HCT116 (cell line): ENCODE data around the gene BTNL3. TPM values are rescaled to one million over a fixed set of nuclear protein-coding genes. Genes with fewer than 3 reads are reported as not detected.

ENCODE experiments used
- ATAC-seq: fragments of 200-7000 bp; cut with Tn5 transposase; 2 replicates; pipeline ENCODE4 v1.9.1; 2020; ENCODE audit warnings: mild to moderate bottlenecking, moderate library complexity
- BruUV-seq: library from RNA; stranded (reverse); fragments of 400-500 nt; replicated peaks from 2 replicates; lab custom pipeline; 2021; lab: Mats Ljungman, UMichigan
- CTCF ChIA-PET: fragments of 300-600 bp; sonication (Branson Sonifier 250); formaldehyde crosslinking; loops from one replicate; lab custom pipeline; 2021; ENCODE audit warnings: antibody characterized with exemption; lab: Charles Lee
- POLR2A ChIA-PET: fragments of 300-600, 350-600 bp; sonication (Branson Sonifier 250); formaldehyde crosslinking; loops from one replicate; lab custom pipeline; 2021; ENCODE audit warnings: antibody characterized with exemption; lab: Charles Lee
- RAD21 ChIA-PET, 2 experiments: fragments of 300-600 bp; sonication (Branson Sonifier 250); formaldehyde crosslinking; loops; one replicate each; lab custom pipeline; 2023; ENCODE audit warnings: low total read pairs in 2 of 2; ENCODE audit not compliant: uncharacterized antibody in 2 of 2, unreplicated experiment in 2 of 2, low non-redundant PET in 1 of 2; lab: Charles Lee
- DNase-seq: peaks from one replicate; pipeline ENCODE4 v3.0.0-alpha.2; 2010; ENCODE audit warnings: low read depth, low spot score
- H2AFZ ChIP-seq: fragments of 200-600 bp; shearing (Covaris generic), sonication (generic); 2 replicates; pipeline ENCODE4 v1.6.1; 2017; ENCODE audit warnings: low read depth, mixed run types, mixed read lengths, antibody characterized with exemption, low read length; ENCODE audit not compliant: poor library complexity, severe bottlenecking
- H3K27ac ChIP-seq: 2 replicates; pipeline ENCODE4 v1.5.1; 2012; ENCODE audit warnings: low read depth, low read length
- H3K27me3 ChIP-seq: fragments of 200-600 bp; sonication (generic); 2 replicates; pipeline ENCODE4 v1.6.1; 2016; ENCODE audit warnings: mixed run types, low read length, mixed read lengths; ENCODE audit not compliant: insufficient read depth
- H3K36me3 ChIP-seq, 2 experiments: fragments of 200-500 bp in 1 of 2; fragments of 200-600 bp in 1 of 2; sonication (Bioruptor generic) in 1 of 2; sonication (generic) in 1 of 2; 2 replicates each; pipeline versions ENCODE4 v1.5.1 to v1.6.1; 2014 to 2016; ENCODE audit warnings: low read length in 2 of 2, inconsistent platforms in 1 of 2, mixed read lengths in 1 of 2, mixed run types in 1 of 2; ENCODE audit not compliant: insufficient read depth in 2 of 2, control insufficient read depth in 1 of 2
- H3K4me1 ChIP-seq, 2 experiments: fragments of 200-600 bp in 1 of 2; sonication (generic) in 1 of 2; 2 replicates each; pipeline versions ENCODE4 v1.5.1 to v1.6.1; 2012 to 2017; ENCODE audit warnings: low read length in 2 of 2, inconsistent platforms in 1 of 2, mild to moderate bottlenecking in 1 of 2, mixed read lengths in 1 of 2, mixed run types in 1 of 2, moderate library complexity in 1 of 2; ENCODE audit not compliant: insufficient read depth in 2 of 2, control insufficient read depth in 1 of 2
- H3K4me2 ChIP-seq: fragments of 200-600 bp; sonication (generic); 2 replicates; pipeline ENCODE4 v1.6.1; 2017; ENCODE audit warnings: mixed run types, low read length, mixed read lengths
- H3K4me3 ChIP-seq, 2 experiments: fragments of 200-600 bp in 1 of 2; sonication (generic) in 1 of 2; replicated peaks in 1 of 2; 2 replicates each; pipeline ENCODE4 v1.5.1; 2011 to 2016; ENCODE audit warnings: low read length in 2 of 2, control low read depth in 1 of 2, low read depth in 1 of 2, mild to moderate bottlenecking in 1 of 2, mixed read lengths in 1 of 2, mixed run types in 1 of 2
- H3K79me2 ChIP-seq: fragments of 200-600 bp; sonication (generic); 2 replicates; pipeline ENCODE4 v1.6.1; 2017; ENCODE audit warnings: mild to moderate bottlenecking, mixed run types, low read length, moderate library complexity, mixed read lengths; ENCODE audit not compliant: insufficient read depth
- H3K9ac ChIP-seq: fragments of 200-600 bp; sonication (generic); 2 replicates; pipeline ENCODE4 v1.6.1; 2016; ENCODE audit warnings: low read length, mixed read lengths
- H3K9me2 ChIP-seq: fragments of 200-600 bp; sonication (generic), shearing (Covaris generic); 2 replicates; pipeline ENCODE4 v1.6.1; 2017; ENCODE audit warnings: mixed run types, mild to moderate bottlenecking, moderate library complexity; ENCODE audit not compliant: insufficient read depth
- H3K9me3 ChIP-seq, 2 experiments: fragments of 200-500 bp in 1 of 2; fragments of 200-600 bp in 1 of 2; sonication (Bioruptor generic) in 1 of 2; sonication (generic) in 1 of 2; 2 replicates each; pipeline ENCODE4 v1.6.1; 2014 to 2017; ENCODE audit warnings: low read length in 2 of 2, mixed read lengths in 2 of 2, inconsistent platforms in 1 of 2, low read depth in 1 of 2, mild to moderate bottlenecking in 1 of 2, mixed run types in 1 of 2, moderate library complexity in 1 of 2; ENCODE audit not compliant: control insufficient read depth in 1 of 2, insufficient read depth in 1 of 2
- H4K20me1 ChIP-seq: fragments of 200-600 bp; sonication (generic), shearing (Covaris generic); 2 replicates; pipeline ENCODE4 v1.6.1; 2017; ENCODE audit warnings: mixed run types, mild to moderate bottlenecking, moderate library complexity; ENCODE audit not compliant: insufficient read depth
- CBX3 ChIP-seq: IDR thresholded peaks from 2 replicates; pipeline ENCODE4 v1.6.1; 2012; ENCODE audit warnings: low read depth
- CTCF ChIP-seq, 3 experiments: fragments of 200-600 bp in 1 of 3; sonication (generic) in 1 of 3; IDR thresholded peaks in 2 of 3; conservative IDR thresholded peaks in 1 of 3; 2 replicates each; pipeline ENCODE4 v1.5.1; 2012 to 2017; ENCODE audit warnings: low read depth in 2 of 3, low read length in 2 of 3, antibody characterized with exemption in 1 of 3, borderline replicate concordance in 1 of 3, control low read depth in 1 of 3, mild to moderate bottlenecking in 1 of 3, mixed read lengths in 1 of 3, mixed run types in 1 of 3, moderate library complexity in 1 of 3; ENCODE audit not compliant: insufficient read depth in 1 of 3
- ELF1 ChIP-seq: IDR thresholded peaks from 2 replicates; pipeline ENCODE4 v1.6.1; 2012; ENCODE audit warnings: low read depth, borderline replicate concordance
- EZH2 ChIP-seq: fragments of 200-600 bp; sonication (generic); IDR thresholded peaks from 2 replicates; pipeline ENCODE4 v1.6.1; 2017; ENCODE audit warnings: antibody characterized with exemption, mixed run types
- EZH2phosphoT487 ChIP-seq: fragments of 200-600 bp; IDR thresholded peaks from 2 replicates; pipeline ENCODE4 v1.6.1; 2018; ENCODE audit warnings: antibody characterized with exemption, borderline replicate concordance
- JUND ChIP-seq: IDR thresholded peaks from 2 replicates; pipeline ENCODE4 v1.6.1; 2012
- MAX ChIP-seq: IDR thresholded peaks from 2 replicates; pipeline ENCODE4 v1.6.1; 2012
- POLR2A ChIP-seq: IDR thresholded peaks from 2 replicates; pipeline ENCODE4 v1.7.0; 2011; ENCODE audit warnings: borderline replicate concordance; ENCODE audit not compliant: insufficient read depth, insufficient read length; ENCODE audit errors: extremely low read depth
- SIN3A ChIP-seq: IDR thresholded peaks from 2 replicates; pipeline ENCODE4 v1.6.1; 2012; ENCODE audit warnings: low read depth
- SRF ChIP-seq: IDR thresholded peaks from 2 replicates; pipeline ENCODE4 v1.6.1; 2012; ENCODE audit warnings: low read depth
- YY1 ChIP-seq: IDR thresholded peaks from 2 replicates; pipeline ENCODE4 v1.6.1; 2011; ENCODE audit warnings: low read length, low read depth, moderate library complexity, mild to moderate bottlenecking; ENCODE audit not compliant: insufficient replicate concordance; ENCODE audit errors: extremely low read depth
- intact Hi-C: fragments of 100-400 bp; cut with micrococcal nuclease; formaldehyde crosslinking; loops from 2 replicates; pipeline ENCODE4 v1.10.0; 2022
- total RNA-seq: library from RNA; stranded (reverse); gene quantifications from one replicate; pipeline ENCODE4 v1.2.1, GENCODE V29; 2021; ENCODE audit not compliant: unreplicated experiment
- TF ChIP-seq, protein P1 (sequence below): IDR thresholded peaks from 2 replicates; pipeline ENCODE4 v1.6.1; 2011; ENCODE audit warnings: mild to moderate bottlenecking, low read length, moderate library complexity; ENCODE audit not compliant: insufficient replicate concordance; ENCODE audit errors: extremely low read depth

The BTNL3 gene
- total RNA-seq, 1 experiment from 2014 or later: not detected

GRCh38 chr5:181054138-181054537, 65.5 kb downstream of the BTNL3 start:
- ChIA-PET CTCF (interaction anchor here (1.0 kb wide), 1 partner anchor 34 kb away, joined by 3 read pairs; no protein-coding TSS in a partner anchor), RAD21 (no interaction called here), POLR2A (no interaction called here)
- H3K9me3 ChIP-seq: no peaks in the 10 kb centered on the region
- H2AFZ ChIP-seq: no peak overlapping the region
- no peaks in the 10 kb centered on the region for H3K27me3 ChIP-seq
- no peak overlapping the region for H3K9ac ChIP-seq
- intact Hi-C loops: no loop called here
- no peak overlapping the region; a peak in 1 of 4 replicates for H3K4me3 ChIP-seq
- H3K4me2 ChIP-seq: peak overlapping the region; percentile 78
- BruUV-seq: no TSS peak
- H3K27ac ChIP-seq: no peak overlapping the region
- no peaks in the 10 kb centered on the region for H3K79me2 ChIP-seq
- ATAC-seq: no peak
- no peaks in the 10 kb centered on the region for H3K9me2 ChIP-seq
- H3K36me3 ChIP-seq: no peaks in the 10 kb centered on the region
- H3K4me1 ChIP-seq: peaks cover 3 to 17% of the 10 kb centered on the region in 2 experiments; a peak in 3 of 4 replicates
- no peak for DNase-seq
- TF ChIP-seq, protein P1, sequence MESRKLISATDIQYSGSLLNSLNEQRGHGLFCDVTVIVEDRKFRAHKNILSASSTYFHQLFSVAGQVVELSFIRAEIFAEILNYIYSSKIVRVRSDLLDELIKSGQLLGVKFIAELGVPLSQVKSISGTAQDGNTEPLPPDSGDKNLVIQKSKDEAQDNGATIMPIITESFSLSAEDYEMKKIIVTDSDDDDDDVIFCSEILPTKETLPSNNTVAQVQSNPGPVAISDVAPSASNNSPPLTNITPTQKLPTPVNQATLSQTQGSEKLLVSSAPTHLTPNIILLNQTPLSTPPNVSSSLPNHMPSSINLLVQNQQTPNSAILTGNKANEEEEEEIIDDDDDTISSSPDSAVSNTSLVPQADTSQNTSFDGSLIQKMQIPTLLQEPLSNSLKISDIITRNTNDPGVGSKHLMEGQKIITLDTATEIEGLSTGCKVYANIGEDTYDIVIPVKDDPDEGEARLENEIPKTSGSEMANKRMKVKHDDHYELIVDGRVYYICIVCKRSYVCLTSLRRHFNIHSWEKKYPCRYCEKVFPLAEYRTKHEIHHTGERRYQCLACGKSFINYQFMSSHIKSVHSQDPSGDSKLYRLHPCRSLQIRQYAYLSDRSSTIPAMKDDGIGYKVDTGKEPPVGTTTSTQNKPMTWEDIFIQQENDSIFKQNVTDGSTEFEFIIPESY: no peak
- TF ChIP-seq SIN3A (no peak), SRF (no peak), MAX (no peak), EZH2phosphoT487 (no peak), CTCF (IDR thresholded peaks at IDR 0.05 in 2 of 3, conservative IDR thresholded peaks at IDR 0.05 in 1 of 3; ENCODE audit: borderline replicate concordance in 1 of 3, insufficient read depth in 1 of 3, low read depth in 2 of 3, low read length in 2 of 3) (no peak), CBX3 (no peak), EZH2 (no peak), ELF1 (no peak), JUND (no peak), POLR2A (no peak), YY1 (no peak)
- H4K20me1 ChIP-seq: no peaks in the 10 kb centered on the region
